HepG2 (cell line): ENCODE data around the gene ACBD3. TPM values are rescaled to one million over a fixed set of nuclear protein-coding genes. Genes with fewer than 3 reads are reported as not detected.

ENCODE experiments used
- ATAC-seq: fragments of 200-7000 bp; cut with Tn5 transposase; 3 replicates; pipeline ENCODE4 v1.9.1; 2020; ENCODE audit warnings: mild to moderate bottlenecking, moderate library complexity
- BruUV-seq: library from RNA; stranded (reverse); fragments of 400-500 nt; replicated peaks from 2 replicates; lab custom pipeline; 2021; lab: Mats Ljungman, UMichigan
- CTCF ChIA-PET: fragments of 300-600 bp; formaldehyde crosslinking; extraction: SDS; loops from one replicate; lab custom pipeline; 2021; ENCODE audit warnings: low total read pairs, inconsistent platforms, low intra/inter-chr PET ratio; lab: Yijun Ruan, JAX
- POLR2A ChIA-PET: fragments of 350-600 bp; sonication (Branson Sonifier 250); formaldehyde crosslinking; loops from one replicate; lab custom pipeline; 2020; ENCODE audit warnings: antibody characterized with exemption, inconsistent platforms; lab: Yijun Ruan, JAX
- DNase-seq: peaks from one replicate; pipeline ENCODE4 v3.0.0-alpha.2; 2015; ENCODE audit warnings: low spot score
- FAIRE-seq: peaks from 3 replicates; lab custom pipeline; 2011; peaks lifted over from hg19 to GRCh38; lab: Jason Lieb, UNC
- H2AFZ ChIP-seq: one replicate; pipeline ENCODE4 v1.6.1; 2011; ENCODE audit warnings: low read length, inconsistent platforms
- H3K27ac ChIP-seq: fragments of 300-600 bp; 3 replicates; pipeline ENCODE4 v1.8.0; 2011; ENCODE audit warnings: mixed run types, mild to moderate bottlenecking, mixed read lengths, low read length, inconsistent platforms; ENCODE audit not compliant: insufficient read depth; ENCODE audit errors: extremely low read length
- H3K27me3 ChIP-seq, 2 experiments: fragments of 200-600 bp in 1 of 2; 2 replicates in 1 of 2; 3 replicates in 1 of 2; pipeline versions ENCODE4 v1.6.0 to v1.8.0; 2011; ENCODE audit warnings: low read length in 2 of 2, mild to moderate bottlenecking in 2 of 2, moderate library complexity in 2 of 2, inconsistent platforms in 1 of 2; ENCODE audit not compliant: insufficient read depth in 2 of 2, control insufficient read depth in 1 of 2
- H3K36me3 ChIP-seq, 2 experiments: fragments of 200-600 bp in 1 of 2; replicated peaks in 1 of 2; 2 replicates in 1 of 2; 3 replicates in 1 of 2; pipeline versions ENCODE4 v1.5.1 to v1.8.0; 2011; ENCODE audit warnings: low read length in 2 of 2, inconsistent platforms in 1 of 2; ENCODE audit not compliant: insufficient read depth in 2 of 2, control insufficient read depth in 1 of 2
- H3K4me1 ChIP-seq: 2 replicates; pipeline ENCODE4 v1.5.1; 2012; ENCODE audit warnings: low read length, inconsistent platforms; ENCODE audit not compliant: insufficient read depth
- H3K4me2 ChIP-seq: 2 replicates; pipeline ENCODE4 v1.6.0; 2011; ENCODE audit warnings: low read depth, low read length, inconsistent platforms
- H3K4me3 ChIP-seq, 3 experiments: fragments of 200-600 bp in 1 of 3; sonication (generic), shearing (Covaris generic) in 1 of 3; replicated peaks in 1 of 3; 2 replicates each; pipeline ENCODE4 v1.5.1; 2011 to 2016; ENCODE audit warnings: low read length in 3 of 3, inconsistent platforms in 2 of 3, low read depth in 2 of 3, mild to moderate bottlenecking in 2 of 3, control low read depth in 1 of 3, mixed read lengths in 1 of 3; ENCODE audit not compliant: insufficient read depth in 1 of 3
- H3K79me2 ChIP-seq: one replicate; pipeline ENCODE4 v1.6.1; 2011; ENCODE audit warnings: low read length, inconsistent platforms; ENCODE audit not compliant: insufficient read depth
- H3K9ac ChIP-seq: 2 replicates; pipeline ENCODE4 v1.6.0; 2011; ENCODE audit warnings: mild to moderate bottlenecking, low read depth, low read length, inconsistent platforms; ENCODE audit not compliant: insufficient read depth
- H3K9me3 ChIP-seq: 2 replicates; pipeline ENCODE4 v1.5.1; 2012; ENCODE audit warnings: mild to moderate bottlenecking, low read length
- H4K20me1 ChIP-seq: 2 replicates; pipeline ENCODE4 v1.6.0; 2011; ENCODE audit warnings: inconsistent platforms, mild to moderate bottlenecking, low read length, moderate library complexity; ENCODE audit not compliant: insufficient read depth
- CSRNP2 ChIP-seq: sonication (generic); formaldehyde crosslinking; conservative IDR thresholded peaks from 2 replicates; pipeline ENCODE4 v1.8.0; 2022; ENCODE audit warnings: low read depth, missing genetic modification reagents
- SP140L ChIP-seq: sonication (generic); formaldehyde crosslinking; IDR thresholded peaks from 2 replicates; pipeline ENCODE4 v1.4.0; 2020; ENCODE audit warnings: missing genetic modification reagents, borderline replicate concordance
- ZNF263 ChIP-seq: sonication (generic); formaldehyde crosslinking; IDR thresholded peaks from 2 replicates; pipeline ENCODE4 v1.4.0; 2020; ENCODE audit warnings: missing genetic modification reagents
- ZNF687 ChIP-seq: sonication (generic); formaldehyde crosslinking; IDR thresholded peaks from 2 replicates; pipeline ENCODE4 v1.5.1; 2020; ENCODE audit warnings: mild to moderate bottlenecking, missing genetic modification reagents, moderate library complexity
- WGBS: methylation state at CpG from one replicate; pipeline ENCODE4 v1.1.6; 2017; ENCODE audit warnings: low lambda C conversion rate; 5-methylcytosine and 5-hydroxymethylcytosine counted together
- in situ Hi-C: cut with HindIII; loops from 2 replicates; pipeline ENCODE4 v1.10.0; 2017; ENCODE audit warnings: low pct_unique_long_range_greater_than_20kb; ENCODE audit not compliant: extremely low pct_ligation_motif_present
- intact Hi-C: fragments of 100-400 bp; cut with micrococcal nuclease; formaldehyde crosslinking; loops from one replicate; pipeline ENCODE4 v1.10.0; 2022; ENCODE audit not compliant: unreplicated experiment
- polyA plus RNA-seq, 8 experiments: library from polyadenylated mRNA; depleted of rRNA in 3 of 8; stranded (reverse) in 7 of 8; unstranded in 1 of 8; fragments of >200 nt; fragmentation: Illumina TruSeq in 4 of 8; extraction: Trizol in 4 of 8; gene quantifications; 2 replicates each; pipeline versions ENCODE4 v1.2.1 to v1.2.3, GENCODE V29; 2011 to 2016; ENCODE audit warnings: low read depth in 4 of 8, missing spikeins in 1 of 8, mixed read lengths in 1 of 8; ENCODE audit not compliant: insufficient read depth in 1 of 8
- total RNA-seq, 5 experiments: library from RNA; depleted of rRNA; stranded (reverse); fragments of >200 nt; fragmentation: Illumina TruSeq; extraction: Trizol; gene quantifications; 2 replicates each; pipeline ENCODE4 v1.2.3, GENCODE V29; 2016; ENCODE audit warnings: low read depth in 1 of 5
- TF ChIP-seq, protein P1 (sequence below): IDR thresholded peaks from 2 replicates; pipeline ENCODE4 v1.6.1; 2016; ENCODE audit warnings: mild to moderate bottlenecking

ACBD3 gene
- total and polyA plus RNA-seq, 2 of the 13 experiments (the other 11 are each of a cell fraction or from before 2014, with no cell fraction given) = 24.3 to 39.3 TPM

DNA sequence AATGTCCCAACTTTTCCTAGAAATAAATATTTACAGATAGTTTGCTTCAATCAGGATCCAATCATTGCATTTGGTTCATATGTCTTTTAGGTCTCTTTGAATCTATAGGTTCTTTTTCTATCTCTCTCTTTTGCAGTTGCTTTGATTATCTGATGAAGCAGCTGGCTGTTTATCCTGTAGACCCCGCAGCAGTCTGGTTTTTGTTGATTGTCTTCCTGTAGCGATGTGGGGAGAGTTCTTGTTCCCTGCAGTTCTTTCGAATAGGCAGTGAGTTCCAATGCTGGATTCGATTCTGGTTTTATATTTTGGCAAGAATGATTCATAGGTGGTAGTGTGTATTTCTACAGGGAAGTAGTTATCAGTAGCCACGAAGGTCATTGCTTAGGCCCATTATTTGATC lies 29.5 kb upstream of the ACBD3 start (continued):
- no peak for TF ChIP-seq CSRNP2 (CRISPR knock-in tag)

DNA sequence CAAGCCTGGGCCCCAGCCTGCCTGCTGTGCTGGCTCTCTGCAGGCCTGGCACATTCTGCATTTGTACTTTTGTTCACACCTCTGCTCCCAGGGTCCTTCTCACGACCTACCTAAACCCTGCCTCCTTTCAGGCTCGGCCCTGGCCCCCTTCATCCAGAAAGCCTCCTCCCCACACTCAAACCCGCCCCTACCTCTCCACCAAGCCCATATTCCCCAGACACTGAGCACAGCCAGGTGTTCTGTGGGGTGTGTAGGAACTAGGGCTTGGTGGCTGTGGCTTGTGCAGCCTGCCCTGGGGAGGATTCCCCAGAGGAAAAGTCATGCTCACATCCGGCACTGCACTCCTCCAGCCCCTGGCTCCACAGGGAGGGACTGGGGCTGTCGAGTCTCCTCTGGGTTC lies 28.7 kb upstream of the ACBD3 start:
- 41% methylated on average over 4 of the region's 5 CpGs for WGBS
- Histone ChIP-seq H3K9ac (no peak overlapping the region), H3K27me3 (peaks cover 0 to 2% of the 10 kb centered on the region in 2 experiments; a peak in 3 of 5 replicates), H3K36me3 (no peaks in the 10 kb centered on the region), H3K79me2 (no peaks in the 10 kb centered on the region), H3K9me3 (no peaks in the 10 kb centered on the region), H3K4me1 (peaks cover 43% of the 10 kb centered on the region), H2AFZ (no peak overlapping the region)
- POLR2A ChIA-PET = no interaction called here
- ATAC-seq = peak; percentile 75
- no peak for FAIRE-seq
- TF ChIP-seq ZNF263 (CRISPR knock-in tag) (peak; percentile 79), SP140L (CRISPR knock-in tag) (no peak), ZNF687 (peak; percentile 45)
- TF ChIP-seq, protein P1, sequence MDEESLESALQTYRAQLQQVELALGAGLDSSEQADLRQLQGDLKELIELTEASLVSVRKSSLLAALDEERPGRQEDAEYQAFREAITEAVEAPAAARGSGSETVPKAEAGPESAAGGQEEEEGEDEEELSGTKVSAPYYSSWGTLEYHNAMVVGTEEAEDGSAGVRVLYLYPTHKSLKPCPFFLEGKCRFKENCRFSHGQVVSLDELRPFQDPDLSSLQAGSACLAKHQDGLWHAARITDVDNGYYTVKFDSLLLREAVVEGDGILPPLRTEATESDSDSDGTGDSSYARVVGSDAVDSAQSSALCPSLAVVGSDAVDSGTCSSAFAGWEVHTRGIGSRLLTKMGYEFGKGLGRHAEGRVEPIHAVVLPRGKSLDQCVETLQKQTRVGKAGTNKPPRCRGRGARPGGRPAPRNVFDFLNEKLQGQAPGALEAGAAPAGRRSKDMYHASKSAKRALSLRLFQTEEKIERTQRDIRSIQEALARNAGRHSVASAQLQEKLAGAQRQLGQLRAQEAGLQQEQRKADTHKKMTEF (CRISPR knock-in tag) = no peak
- TF ChIP-seq, all 625 proteins: peak for 2
- intact Hi-C loops = no loop called here
- Histone ChIP-seq H3K27ac (no peak overlapping the region), H3K4me2 (peak overlapping the region; percentile 35), H4K20me1 (no peaks in the 10 kb centered on the region), H3K4me3 (no peak overlapping the region)
- CTCF ChIA-PET = no interaction called here
- in situ Hi-C loops = no loop called here
- BruUV-seq = no TSS peak
- no peak for DNase-seq
